ENCODE data around the gene RBFOX1. TPM values are rescaled to one million over a fixed set of nuclear protein-coding genes. Genes with fewer than 3 reads are reported as not detected.

RBFOX1 gene
- total RNA-seq, 6 donors from 2014 or later, result not detected

DNA sequence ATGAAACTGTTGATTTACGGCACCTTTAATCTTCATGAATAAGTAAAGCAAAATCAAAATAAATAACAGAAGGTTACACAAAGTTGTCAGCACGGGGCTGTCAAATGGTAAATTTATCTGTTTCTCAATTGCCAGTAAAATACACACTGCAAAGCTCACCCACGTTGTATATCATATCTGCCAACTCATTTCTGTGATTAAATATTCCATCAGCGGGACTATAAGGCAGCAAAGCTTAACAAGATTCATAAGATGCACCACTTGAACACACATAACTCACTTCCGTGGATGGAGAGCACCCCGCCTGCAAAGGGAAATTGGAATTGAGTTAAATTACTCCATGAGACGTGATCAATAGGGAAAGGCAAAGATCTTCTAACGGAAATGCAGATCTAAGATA lies 280.0 kb downstream of the RBFOX1 start:
- no peak overlapping the region for H3K27ac ChIP-seq
- DNase-seq, result no peak
- no peaks in the 10 kb centered on the region for H3K4me1 ChIP-seq
- TF ChIP-seq, protein P1, sequence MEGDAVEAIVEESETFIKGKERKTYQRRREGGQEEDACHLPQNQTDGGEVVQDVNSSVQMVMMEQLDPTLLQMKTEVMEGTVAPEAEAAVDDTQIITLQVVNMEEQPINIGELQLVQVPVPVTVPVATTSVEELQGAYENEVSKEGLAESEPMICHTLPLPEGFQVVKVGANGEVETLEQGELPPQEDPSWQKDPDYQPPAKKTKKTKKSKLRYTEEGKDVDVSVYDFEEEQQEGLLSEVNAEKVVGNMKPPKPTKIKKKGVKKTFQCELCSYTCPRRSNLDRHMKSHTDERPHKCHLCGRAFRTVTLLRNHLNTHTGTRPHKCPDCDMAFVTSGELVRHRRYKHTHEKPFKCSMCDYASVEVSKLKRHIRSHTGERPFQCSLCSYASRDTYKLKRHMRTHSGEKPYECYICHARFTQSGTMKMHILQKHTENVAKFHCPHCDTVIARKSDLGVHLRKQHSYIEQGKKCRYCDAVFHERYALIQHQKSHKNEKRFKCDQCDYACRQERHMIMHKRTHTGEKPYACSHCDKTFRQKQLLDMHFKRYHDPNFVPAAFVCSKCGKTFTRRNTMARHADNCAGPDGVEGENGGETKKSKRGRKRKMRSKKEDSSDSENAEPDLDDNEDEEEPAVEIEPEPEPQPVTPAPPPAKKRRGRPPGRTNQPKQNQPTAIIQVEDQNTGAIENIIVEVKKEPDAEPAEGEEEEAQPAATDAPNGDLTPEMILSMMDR (IDR thresholded peaks at IDR 0.05), result no peak
- no peak for TF ChIP-seq POLR2A (IDR thresholded peaks at IDR 0.05)
- TF ChIP-seq POLR2AphosphoS5 (IDR thresholded peaks at IDR 0.05), result no peak
- no peak for TF ChIP-seq EP300 (IDR thresholded peaks at IDR 0.05)
- 72 to 81% methylated on average over 8 of the region's 8 CpGs for WGBS, 2 donors
- H3K27me3 ChIP-seq, result no peaks in the 10 kb centered on the region
- no peak for ATAC-seq (ENCODE audit: low FRiP score in 2 of 2)
- H3K9me3 ChIP-seq, result no peaks in the 10 kb centered on the region
- no peak overlapping the region for H3K4me3 ChIP-seq
- no peaks in the 10 kb centered on the region for H3K36me3 ChIP-seq

DNA sequence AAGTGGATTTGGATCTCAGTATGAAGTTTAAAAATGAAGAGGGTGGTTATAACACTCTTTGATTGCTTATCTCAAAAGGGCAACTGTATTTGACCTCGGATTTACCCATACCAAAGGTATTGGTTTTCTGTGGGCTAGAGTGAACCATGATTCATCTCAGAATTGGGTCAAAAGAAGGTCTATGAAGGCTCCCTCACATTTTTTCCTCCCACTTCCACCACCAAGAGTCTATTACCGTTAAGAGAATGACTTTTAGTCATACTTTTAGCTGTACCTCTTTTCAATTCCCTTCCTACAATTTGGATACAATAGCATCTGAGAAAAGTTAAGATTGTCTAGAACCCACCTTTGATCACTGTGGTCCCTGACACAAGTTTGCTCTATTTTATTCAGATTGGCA lies 280.9 kb downstream of the RBFOX1 start:
- 67 to 80% methylated on average over 2 of the region's 2 CpGs for WGBS, 2 donors
- H3K27ac ChIP-seq, result no peak overlapping the region
- DNase-seq (no peak), ATAC-seq (ENCODE audit: low FRiP score in 2 of 2) (no peak)
- H3K4me3 ChIP-seq, result no peak overlapping the region
- TF ChIP-seq, protein P1 (IDR thresholded peaks at IDR 0.05), result no peak
- TF ChIP-seq EP300 (IDR thresholded peaks at IDR 0.05), result no peak
- no peak for TF ChIP-seq POLR2A (IDR thresholded peaks at IDR 0.05)
- TF ChIP-seq POLR2AphosphoS5 (IDR thresholded peaks at IDR 0.05), result no peak
- H3K27me3 ChIP-seq, result no peaks in the 10 kb centered on the region
- no peaks in the 10 kb centered on the region for H3K36me3 ChIP-seq
- H3K4me1 ChIP-seq, result no peaks in the 10 kb centered on the region
- H3K9me3 ChIP-seq, result no peaks in the 10 kb centered on the region

DNA sequence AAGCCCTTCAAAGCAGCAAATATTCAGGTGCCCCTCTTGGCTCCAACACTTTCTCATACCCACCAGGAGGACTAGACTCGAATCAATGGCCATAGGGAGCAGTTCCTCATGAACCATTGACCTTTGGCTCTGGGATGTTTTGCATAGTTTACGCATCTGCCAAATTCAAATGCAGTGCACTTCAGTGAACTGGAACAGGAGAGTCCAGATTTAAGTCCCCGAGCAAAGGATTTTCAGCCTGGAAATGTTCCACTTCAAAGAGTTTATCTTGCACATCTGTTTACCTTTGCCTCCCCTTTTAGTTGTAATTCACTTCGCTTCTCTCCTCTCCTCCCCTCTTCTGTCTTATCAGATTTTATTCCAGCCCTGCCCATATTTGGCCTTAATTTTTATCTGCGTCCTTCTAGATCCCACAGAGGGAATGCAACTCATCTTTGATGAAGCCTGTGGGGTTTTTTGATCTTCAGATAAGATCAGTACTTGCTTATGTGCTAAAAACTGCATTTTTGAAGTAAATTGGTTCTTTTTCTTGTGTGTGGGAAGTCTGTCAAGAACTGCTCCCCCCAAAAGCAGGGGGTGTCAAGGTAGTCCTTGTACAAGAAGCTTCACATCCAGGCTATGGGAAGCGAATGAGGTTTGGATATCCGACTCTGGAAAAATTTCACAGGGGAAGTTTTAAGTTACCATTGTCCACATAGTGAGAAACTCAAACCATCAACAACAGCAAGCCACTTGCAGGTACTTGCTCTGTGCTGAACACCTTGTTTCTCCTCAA lies 281.6 kb downstream of the RBFOX1 start:
- no peak for ATAC-seq (ENCODE audit: low FRiP score in 2 of 2)
- H3K4me1 ChIP-seq, result no peaks in the 10 kb centered on the region
- H3K9me3 ChIP-seq, result no peaks in the 10 kb centered on the region
- TF ChIP-seq, protein P1 (IDR thresholded peaks at IDR 0.05), result no peak
- no peak for TF ChIP-seq POLR2AphosphoS5 (IDR thresholded peaks at IDR 0.05)
- no peak for DNase-seq
- no peaks in the 10 kb centered on the region for H3K36me3 ChIP-seq
- WGBS, 2 donors, result 45 to 56% methylated on average over 7 of the region's 7 CpGs
- no peaks in the 10 kb centered on the region for H3K27me3 ChIP-seq
- no peak overlapping the region for H3K4me3 ChIP-seq
- no peak overlapping the region for H3K27ac ChIP-seq

DNA sequence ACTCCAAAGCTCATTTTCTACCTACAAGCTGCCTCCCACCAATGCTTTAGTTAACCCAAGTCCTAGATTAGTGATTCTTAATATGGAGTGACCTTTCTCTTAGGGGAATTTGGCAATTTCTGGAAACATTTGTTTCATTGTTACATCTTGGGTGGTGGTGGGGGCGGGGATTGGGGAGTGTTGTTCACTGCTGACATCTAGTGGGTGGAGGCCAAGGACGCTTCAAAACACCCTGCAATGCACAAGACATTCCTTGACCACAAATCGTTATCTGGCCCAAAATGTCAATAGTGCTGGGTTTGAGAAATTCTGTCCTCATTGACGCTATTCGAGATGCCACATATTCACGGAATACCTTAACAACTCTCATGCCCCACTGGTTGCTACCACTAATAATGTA lies 282.9 kb downstream of the RBFOX1 start:
- ATAC-seq (ENCODE audit: low FRiP score in 2 of 2), result no peak
- H3K4me1 ChIP-seq, result no peaks in the 10 kb centered on the region
- TF ChIP-seq POLR2A (IDR thresholded peaks at IDR 0.05) (no peak), EP300 (IDR thresholded peaks at IDR 0.05) (no peak), POLR2AphosphoS5 (IDR thresholded peaks at IDR 0.05) (no peak)
- TF ChIP-seq, protein P1 (IDR thresholded peaks at IDR 0.05), result no peak
- no peak overlapping the region for H3K4me3 ChIP-seq
- H3K36me3 ChIP-seq, result no peaks in the 10 kb centered on the region
- WGBS, 2 donors, result 82 to 90% methylated on average over 6 of the region's 6 CpGs
- H3K27ac ChIP-seq, result no peak overlapping the region
- no peak for DNase-seq
- H3K9me3 ChIP-seq, result no peaks in the 10 kb centered on the region
- H3K27me3 ChIP-seq, result no peaks in the 10 kb centered on the region
